Measurements from ENCODE around the gene TLX3.

Gene TLX3

GRCh38 chr5:171306781-171307591 lies 2.1 kb upstream of the TLX3 start:
- no peak for DNase-seq

- DNase-seq = no peak
Measured at GRCh38 chr5:171307789-171308452, 1.1 kb upstream of the TLX3 start.

DNA sequence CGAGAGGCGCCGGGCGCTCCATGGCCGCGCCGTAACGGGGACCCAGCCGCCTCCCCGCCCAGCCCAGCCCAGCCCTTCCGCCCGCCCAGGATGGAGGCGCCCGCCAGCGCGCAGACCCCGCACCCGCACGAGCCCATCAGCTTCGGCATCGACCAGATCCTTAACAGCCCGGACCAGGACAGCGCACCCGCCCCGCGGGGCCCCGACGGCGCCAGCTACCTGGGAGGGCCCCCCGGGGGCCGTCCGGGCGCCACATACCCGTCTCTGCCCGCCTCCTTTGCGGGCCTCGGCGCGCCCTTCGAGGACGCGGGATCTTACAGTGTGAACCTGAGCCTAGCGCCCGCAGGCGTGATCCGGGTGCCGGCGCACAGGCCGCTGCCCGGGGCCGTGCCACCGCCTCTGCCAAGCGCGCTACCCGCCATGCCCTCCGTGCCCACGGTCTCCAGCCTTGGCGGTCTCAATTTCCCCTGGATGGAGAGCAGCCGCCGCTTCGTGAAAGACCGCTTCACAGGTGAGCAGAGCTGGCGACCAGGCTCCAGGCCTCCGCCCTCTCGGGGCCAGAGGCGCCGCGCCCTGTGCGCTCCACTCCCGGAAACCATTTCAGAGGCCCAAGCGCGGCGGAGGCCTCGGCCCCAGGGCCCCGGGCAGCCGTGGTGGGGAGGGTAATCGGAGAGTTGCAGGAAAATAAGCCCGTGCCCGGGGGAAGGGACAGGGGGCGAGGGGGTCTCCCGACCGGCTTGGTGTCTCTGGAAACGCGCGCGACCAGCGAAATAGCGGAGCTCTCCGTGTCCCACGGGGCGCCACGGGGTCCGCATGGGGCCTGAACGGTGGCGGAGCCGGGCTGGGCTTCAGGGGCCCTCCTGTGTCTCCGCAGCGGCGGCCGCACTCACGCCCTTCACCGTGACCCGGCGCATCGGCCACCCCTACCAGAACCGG lies 496 bp downstream of the TLX3 start:
- DNase-seq = no peak

DNA sequence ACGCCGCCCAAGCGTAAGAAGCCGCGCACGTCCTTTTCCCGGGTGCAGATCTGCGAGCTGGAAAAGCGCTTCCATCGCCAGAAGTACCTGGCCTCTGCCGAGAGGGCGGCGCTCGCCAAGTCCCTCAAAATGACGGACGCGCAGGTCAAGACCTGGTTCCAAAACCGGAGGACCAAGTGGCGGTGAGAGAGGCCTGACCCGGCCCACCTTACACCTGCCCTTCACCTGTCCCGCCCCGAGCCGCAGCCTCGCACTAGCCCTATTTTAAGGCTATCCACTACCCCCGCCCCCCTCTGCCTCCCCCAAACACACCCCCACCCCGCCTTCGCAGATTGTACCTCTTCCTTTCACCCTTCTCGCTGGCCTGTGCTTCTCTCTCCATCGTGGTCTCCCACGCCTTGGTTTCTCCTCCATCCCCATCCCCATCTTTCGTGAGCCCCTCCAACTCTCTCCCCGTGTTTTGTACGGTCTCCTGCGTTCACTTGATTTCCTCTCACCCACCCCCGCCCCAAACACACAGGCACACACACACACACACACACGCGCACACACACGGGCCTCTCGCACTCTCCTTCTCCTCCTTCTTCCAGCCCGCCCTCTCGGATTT lies 1.3 kb downstream of the TLX3 start:
- DNase-seq = no peak

GRCh38 chr5:171310819-171311321 lies 1.8 kb downstream of the TLX3 start:
- DNase-seq = no peak

DNA sequence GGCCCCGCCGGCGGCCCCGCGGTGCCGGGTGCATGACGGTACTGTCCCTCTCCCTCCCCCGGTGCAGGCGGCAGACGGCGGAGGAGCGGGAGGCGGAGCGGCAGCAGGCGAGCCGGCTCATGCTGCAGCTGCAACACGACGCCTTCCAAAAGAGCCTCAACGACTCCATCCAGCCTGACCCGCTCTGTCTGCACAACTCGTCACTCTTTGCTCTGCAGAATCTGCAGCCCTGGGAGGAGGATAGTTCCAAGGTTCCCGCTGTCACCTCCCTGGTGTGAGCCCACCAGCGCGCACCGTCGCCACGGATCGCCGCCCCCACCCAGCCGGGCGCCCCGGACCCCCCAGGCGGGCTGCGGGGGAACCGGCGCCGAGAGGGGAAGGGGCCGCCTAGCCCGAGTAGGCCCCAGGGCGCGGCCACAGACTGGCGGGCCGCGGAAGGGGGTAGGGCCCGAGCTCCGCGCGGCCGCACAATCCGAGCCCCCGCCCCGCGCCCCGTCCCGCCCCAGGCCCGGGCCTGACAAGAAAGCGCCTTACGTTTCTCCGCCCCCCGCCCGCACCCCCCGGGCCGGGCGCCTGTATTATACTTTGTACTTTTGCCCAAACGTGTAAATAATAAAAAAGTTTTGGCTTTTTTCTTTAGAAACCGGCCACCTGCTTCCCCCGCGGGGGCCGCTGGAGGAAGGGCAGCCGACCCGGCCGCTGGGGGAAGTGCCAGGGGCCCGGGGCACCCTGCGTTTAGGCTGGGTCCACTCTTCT lies 2.5 kb downstream of the TLX3 start:
- no peak for DNase-seq

- DNase-seq = no peak
Measured at GRCh38 chr5:171312129-171312974, 3.3 kb downstream of the TLX3 start.

DNA sequence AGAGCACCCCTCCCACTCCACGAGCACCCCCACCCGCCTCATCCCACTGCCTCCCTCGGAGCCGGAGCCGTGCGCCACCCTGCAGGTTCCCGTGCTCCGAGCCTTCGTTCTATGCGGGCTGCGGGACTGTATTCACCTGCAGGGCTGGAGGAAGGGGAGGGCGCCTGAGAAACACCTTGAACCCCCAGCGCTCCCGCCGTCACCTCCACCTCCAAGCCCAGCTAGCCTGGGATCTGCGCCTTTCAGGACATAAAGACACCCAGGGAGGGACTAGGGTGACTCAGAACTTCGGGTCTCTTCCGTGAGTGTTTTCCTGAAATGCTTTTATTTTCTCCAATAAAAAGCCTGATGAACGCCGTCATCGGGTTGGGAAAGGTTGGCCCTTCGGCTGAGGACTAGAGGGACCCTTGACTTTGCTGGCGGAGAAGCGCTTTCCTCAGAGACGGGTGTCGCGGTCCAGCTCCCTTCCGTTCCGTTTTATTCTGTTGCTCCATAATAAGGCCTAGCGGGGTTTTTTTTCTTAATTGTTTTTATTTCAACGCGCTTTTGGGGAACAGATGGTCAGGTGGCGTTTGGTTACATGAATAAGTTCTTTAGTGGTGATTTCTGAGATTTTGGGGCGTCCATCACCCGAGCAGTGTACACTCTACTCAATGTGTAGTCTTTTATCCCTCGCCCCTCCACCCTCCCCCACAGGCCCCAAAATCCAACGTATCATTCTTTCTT lies 4.6 kb downstream of the TLX3 start:
- no peak for DNase-seq

DNA sequence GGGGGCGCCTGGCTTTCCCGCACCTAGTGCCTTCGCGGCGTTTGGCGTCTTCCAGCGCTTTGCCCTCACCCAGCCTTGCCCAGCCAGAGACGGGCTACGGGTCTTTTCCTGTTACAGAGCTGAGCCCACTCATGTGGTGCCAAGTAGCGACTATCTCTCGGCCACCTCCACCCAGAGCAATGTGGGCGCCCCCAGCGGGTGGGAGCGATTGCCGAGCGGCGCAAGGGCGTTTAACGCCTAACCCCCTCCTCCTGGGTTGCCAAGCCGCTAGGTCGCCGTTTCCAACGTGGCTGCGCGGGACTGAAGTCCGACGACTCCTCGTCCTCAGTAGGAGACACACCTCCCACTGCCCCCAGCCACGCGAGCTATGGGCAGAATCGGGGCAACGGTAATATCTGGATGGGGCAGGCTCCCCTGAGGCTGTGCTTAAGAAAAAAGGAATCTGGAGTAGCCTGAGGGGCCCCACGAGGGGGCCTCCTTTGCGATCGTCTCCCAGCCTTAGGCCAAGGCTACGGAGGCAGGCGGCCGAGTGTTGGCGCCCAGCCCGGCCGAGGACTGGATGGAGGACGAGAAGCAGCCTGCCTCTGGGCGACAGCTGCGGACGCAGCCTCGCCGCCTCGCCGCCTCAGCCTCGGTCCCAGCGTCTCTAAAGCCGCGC lies 5.8 kb downstream of the TLX3 start:
- no peak for DNase-seq

DNA sequence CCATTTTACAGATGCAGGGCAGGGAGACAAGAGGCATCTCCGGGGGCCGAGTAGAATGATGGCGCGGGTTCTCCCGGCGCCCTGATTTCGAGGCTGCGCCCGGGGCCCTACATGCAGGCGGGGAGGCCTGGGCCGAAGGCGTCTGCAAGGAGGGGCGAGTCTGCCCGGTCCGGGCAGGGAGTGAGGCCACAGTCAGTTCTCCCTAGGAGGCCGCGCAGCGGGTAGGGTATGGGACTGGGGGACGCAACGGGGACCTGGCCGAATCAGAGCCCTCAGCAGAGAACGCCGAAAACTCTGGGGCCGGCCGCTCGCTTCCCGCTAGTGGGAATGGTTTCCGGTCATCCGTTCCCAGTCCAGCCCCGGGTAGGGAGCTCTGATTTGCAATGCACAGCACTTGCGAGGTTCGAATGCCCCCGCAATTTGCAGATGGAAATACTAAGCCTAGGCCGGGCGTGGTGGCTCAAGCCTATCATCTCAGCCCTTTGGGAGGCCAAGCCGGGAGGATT lies 6.4 kb downstream of the TLX3 start:
- DNase-seq = no peak

- DNase-seq = no peak
Measured at GRCh38 chr5:171315925-171316257, 6.8 kb downstream of the TLX3 start.

- DNase-seq = no peak
Measured at GRCh38 chr5:171316258-171317121, 7.4 kb downstream of the TLX3 start.

GRCh38 chr5:171317230-171317629 lies 8.2 kb downstream of the TLX3 start:
- no peak for DNase-seq

DNA sequence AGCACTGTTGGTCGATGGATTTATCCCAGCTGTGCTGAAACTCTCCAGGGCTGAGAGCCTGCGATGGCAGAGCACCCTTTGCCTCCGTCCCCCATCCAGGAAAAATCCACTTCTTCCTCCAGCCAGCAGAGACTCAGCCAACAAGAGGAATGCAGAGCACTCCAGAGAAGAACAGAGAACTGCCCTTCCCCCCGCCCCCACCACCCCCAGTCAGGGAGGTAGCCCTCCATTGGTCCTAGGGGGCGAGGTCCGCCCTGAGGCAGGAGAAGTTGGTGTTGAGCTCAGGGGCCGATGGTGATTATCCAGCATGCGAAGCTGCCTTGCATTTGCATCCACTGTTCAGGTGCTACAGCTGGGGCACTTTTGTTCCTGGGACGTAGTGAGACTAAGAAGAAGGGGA lies 9.0 kb downstream of the TLX3 start:
- DNase-seq = no peak

DNA sequence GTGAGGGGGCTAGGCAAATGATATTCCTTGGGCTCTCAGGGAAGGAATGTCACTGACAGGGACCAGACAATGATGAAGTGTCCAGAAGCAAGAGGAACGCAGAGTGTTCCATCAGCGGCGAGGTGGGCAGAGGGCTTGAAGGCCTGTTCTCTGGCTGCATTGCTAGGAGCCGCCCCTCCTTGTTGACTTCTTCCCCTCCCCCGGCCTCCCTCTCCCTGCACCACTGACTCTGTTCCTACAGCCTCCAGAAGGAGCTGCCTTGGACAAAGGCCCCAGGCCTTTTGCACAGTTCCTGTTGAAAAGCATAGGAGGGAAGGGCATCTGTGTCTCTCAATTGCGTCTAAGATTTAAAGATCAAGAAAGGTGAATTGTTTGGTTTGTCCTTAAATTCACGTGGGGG lies 12.4 kb downstream of the TLX3 start:
- no peak for DNase-seq

- DNase-seq = no peak
Measured at GRCh38 chr5:171322527-171322926, 13.5 kb downstream of the TLX3 start.

DNA sequence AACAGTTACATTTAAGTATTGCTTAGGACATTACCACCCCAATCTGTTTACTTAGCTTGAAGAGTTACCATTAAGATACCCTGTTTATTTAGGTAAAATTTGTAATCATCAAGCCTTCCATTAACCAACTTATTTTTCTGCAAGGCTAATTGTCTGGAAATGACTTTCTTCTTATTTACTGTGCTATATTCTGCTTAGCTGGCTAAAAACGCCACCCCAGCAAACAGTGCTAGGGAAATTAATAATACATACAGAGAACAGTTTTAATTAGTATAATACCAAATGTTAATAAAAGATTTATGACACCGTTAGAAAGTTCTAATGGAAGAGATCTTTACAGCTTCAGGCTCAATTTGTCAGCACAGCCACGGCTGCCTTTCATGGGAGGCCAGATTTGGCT lies 14.0 kb downstream of the TLX3 start:
- DNase-seq = no peak

DNA sequence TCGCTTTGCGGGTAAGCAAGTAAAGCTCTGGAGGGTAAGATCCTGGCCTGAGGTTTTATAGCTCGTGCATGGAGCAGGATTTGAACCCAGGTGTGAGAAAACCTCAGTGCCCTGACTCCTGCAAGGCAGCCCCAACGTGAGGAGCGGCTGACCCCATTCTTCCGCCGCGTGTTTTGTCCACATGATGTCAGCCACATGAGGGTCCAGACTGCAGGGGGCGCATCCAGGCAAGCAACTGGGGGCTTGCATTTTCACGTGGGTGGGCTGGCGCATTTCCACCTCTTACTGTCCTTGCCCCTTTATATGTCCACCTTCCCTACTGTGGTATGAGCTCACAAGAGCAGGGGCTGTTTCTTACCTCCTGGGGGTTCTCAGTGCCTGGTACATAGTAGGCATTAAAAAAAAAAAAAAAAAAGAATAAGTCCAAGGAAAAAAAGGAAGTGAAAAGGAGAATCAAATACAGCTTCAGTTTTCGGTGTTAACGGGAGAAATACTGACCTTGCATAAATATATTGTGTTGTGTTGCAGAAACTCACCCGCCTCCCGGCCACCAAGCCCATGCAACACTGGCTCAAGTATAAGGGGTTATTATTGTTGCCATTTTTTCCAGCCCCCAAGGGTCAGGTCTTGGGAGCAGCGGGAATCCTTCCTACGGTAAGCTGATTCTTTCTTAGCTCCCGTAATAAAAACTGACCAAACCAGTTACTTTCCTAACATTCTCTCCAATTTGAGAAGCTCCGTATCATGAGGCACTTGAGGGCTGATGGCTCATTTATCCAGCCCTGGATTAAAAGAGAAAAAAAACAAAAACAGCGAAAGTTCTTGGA lies 15.0 kb downstream of the TLX3 start:
- no peak for DNase-seq
